HG03066 (cell line): ENCODE results near the gene ICA1L.

ENCODE experiments used
- ATAC-seq: cut with Tn5 transposase; IDR thresholded peaks from one replicate; pipeline ENCODE4 v1.9.1; 2021; ENCODE audit warnings: low read depth; ENCODE audit not compliant: unreplicated experiment

ICA1L gene

GRCh38 chr2:202750763-202751427 is 120.7 kb downstream of the ICA1L start:
- ATAC-seq, result no peak

- no peak for ATAC-seq
These were observed 122.1 kb downstream of the ICA1L start for GRCh38 chr2:202749477-202749876.

GRCh38 chr2:202743613-202744012 is 128.0 kb downstream of the ICA1L start:
- no peak for ATAC-seq

GRCh38 chr2:202736826-202737225 is 134.7 kb downstream of the ICA1L start:
- ATAC-seq, result no peak

- no peak for ATAC-seq
These were observed 145.5 kb downstream of the ICA1L start for GRCh38 chr2:202726070-202726469.

- ATAC-seq, result no peak
These were observed 147.8 kb downstream of the ICA1L start for GRCh38 chr2:202723746-202724145.
